ENCODE results near the gene AUTS2.

Gene AUTS2

DNA sequence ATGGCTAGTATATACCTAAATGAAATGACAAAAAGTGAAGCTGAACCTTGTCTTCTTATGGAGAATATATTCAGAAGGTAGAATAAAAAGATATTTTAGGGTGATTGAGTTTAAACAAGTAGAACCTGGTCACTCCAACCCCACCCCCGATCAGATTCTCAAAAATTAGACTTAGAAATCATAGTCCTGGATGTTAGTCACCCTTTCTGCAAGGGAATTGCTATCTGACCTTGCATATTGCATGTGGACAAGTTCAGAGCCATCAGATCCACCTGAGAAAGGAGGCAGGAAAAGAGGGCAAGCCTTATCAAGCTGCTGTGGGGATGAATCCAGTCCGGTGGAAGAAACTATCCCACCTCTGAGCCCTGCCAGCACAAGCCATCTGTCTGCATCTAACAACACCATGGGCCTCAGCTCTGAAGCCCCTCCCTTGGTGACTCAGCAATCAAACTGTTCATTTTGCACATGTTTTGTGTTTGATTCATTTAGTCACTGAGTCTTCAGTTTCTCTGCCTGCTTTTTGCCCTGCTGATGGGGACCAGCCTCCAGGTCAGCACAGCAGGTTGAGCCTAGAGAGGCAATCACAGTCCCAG is 727.3 kb downstream of the AUTS2 start:
- H3K4me3 ChIP-seq (ENCODE audit: insufficient read length, low read depth) = no peak overlapping the region
- no peaks in the 10 kb centered on the region for H3K27me3 ChIP-seq (ENCODE audit: insufficient read depth, insufficient read length)
- DNase-seq (ENCODE audit: low read depth, low spot score) = no peak
- H3K4me1 ChIP-seq (ENCODE audit: insufficient read depth, insufficient read length) = no peaks in the 10 kb centered on the region
- TF ChIP-seq SUZ12 (IDR thresholded peaks at IDR 0.05; ENCODE audit: extremely low read depth, insufficient read depth, insufficient read length) (no peak), YY1 (IDR thresholded peaks at IDR 0.05; ENCODE audit: insufficient read depth, insufficient read length) (no peak), ZNF274 (IDR thresholded peaks at IDR 0.05; ENCODE audit: low read depth, low read length) (no peak)
- no peak overlapping the region for H3K9ac ChIP-seq (ENCODE audit: insufficient read length, low read depth)
- no peaks in the 10 kb centered on the region for H3K9me3 ChIP-seq (ENCODE audit: insufficient read depth, low read length)
- no peaks in the 10 kb centered on the region for H3K36me3 ChIP-seq (ENCODE audit: insufficient read depth, insufficient read length, low read length)

DNA sequence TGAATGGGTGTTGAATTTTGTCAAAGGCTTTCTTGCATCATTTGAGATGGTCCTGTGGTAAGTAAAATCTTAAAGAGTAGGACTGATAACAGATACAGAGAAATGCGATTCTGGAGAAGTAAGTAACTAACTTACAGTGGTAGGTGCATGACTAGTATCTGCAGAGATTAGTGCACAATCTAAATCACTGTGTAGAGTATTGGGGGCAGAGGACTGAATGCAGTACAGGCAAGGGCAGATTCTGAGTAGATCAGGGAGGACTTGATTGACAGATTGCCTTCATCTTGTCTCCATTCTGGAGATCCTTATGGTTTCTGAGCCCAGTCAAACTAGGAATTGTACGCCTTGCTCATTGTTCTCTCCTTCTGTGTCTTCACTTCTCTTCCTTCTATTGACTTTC is 736.0 kb downstream of the AUTS2 start:
- no peak overlapping the region for H3K9ac ChIP-seq (ENCODE audit: insufficient read length, low read depth)

GRCh38 chr7:70334871-70335270 is 736.6 kb downstream of the AUTS2 start:
- no peaks in the 10 kb centered on the region for H3K9me3 ChIP-seq (ENCODE audit: insufficient read depth, low read length)
- H3K27me3 ChIP-seq (ENCODE audit: insufficient read depth, insufficient read length) = no peaks in the 10 kb centered on the region
- no peaks in the 10 kb centered on the region for H3K36me3 ChIP-seq (ENCODE audit: insufficient read depth, insufficient read length, low read length)
- H3K4me1 ChIP-seq (ENCODE audit: insufficient read depth, insufficient read length) = no peaks in the 10 kb centered on the region
- H3K9ac ChIP-seq (ENCODE audit: insufficient read length, low read depth) = no peak overlapping the region
- no peak overlapping the region for H3K4me3 ChIP-seq (ENCODE audit: insufficient read length, low read depth)
- DNase-seq (ENCODE audit: low read depth, low spot score) = no peak
- TF ChIP-seq SUZ12 (IDR thresholded peaks at IDR 0.05; ENCODE audit: extremely low read depth, insufficient read depth, insufficient read length) = no peak
- no peak for TF ChIP-seq ZNF274 (IDR thresholded peaks at IDR 0.05; ENCODE audit: low read depth, low read length)
- no peak for TF ChIP-seq YY1 (IDR thresholded peaks at IDR 0.05; ENCODE audit: insufficient read depth, insufficient read length)

More for the DNA sequence above, 736.0 kb downstream of the AUTS2 start:
- DNase-seq (ENCODE audit: low read depth, low spot score) = no peak
- no peak overlapping the region for H3K4me3 ChIP-seq (ENCODE audit: insufficient read length, low read depth)
- H3K4me1 ChIP-seq (ENCODE audit: insufficient read depth, insufficient read length) = no peaks in the 10 kb centered on the region
- no peaks in the 10 kb centered on the region for H3K36me3 ChIP-seq (ENCODE audit: insufficient read depth, insufficient read length, low read length)
- no peaks in the 10 kb centered on the region for H3K9me3 ChIP-seq (ENCODE audit: insufficient read depth, low read length)
- TF ChIP-seq ZNF274 (IDR thresholded peaks at IDR 0.05; ENCODE audit: low read depth, low read length) = no peak
- no peak for TF ChIP-seq YY1 (IDR thresholded peaks at IDR 0.05; ENCODE audit: insufficient read depth, insufficient read length)
- TF ChIP-seq SUZ12 (IDR thresholded peaks at IDR 0.05; ENCODE audit: extremely low read depth, insufficient read depth, insufficient read length) = no peak
- no peaks in the 10 kb centered on the region for H3K27me3 ChIP-seq (ENCODE audit: insufficient read depth, insufficient read length)

DNA sequence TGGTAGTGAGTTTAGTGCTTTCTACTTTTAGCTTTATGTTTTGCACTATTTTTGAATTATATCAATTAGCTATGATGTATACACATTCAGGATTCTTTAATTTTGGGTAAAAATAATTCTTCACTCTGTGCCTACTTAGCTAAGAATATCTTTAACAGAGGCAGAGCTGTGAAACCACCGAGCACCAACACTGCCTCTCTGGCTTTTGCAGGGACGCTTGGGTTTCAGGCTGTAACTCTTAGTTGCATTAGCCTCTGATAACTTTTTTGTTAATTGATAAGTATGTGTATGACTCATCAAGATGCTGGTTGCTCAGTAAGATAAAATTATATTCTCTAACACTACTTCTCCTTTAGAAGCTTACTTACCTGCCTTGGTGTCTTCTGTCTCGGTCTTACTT is 738.3 kb downstream of the AUTS2 start:
- H3K36me3 ChIP-seq (ENCODE audit: insufficient read depth, insufficient read length, low read length) = no peaks in the 10 kb centered on the region
- H3K4me1 ChIP-seq (ENCODE audit: insufficient read depth, insufficient read length) = no peaks in the 10 kb centered on the region
- TF ChIP-seq YY1 (IDR thresholded peaks at IDR 0.05; ENCODE audit: insufficient read depth, insufficient read length) = no peak
- no peak for TF ChIP-seq ZNF274 (IDR thresholded peaks at IDR 0.05; ENCODE audit: low read depth, low read length)
- TF ChIP-seq SUZ12 (IDR thresholded peaks at IDR 0.05; ENCODE audit: extremely low read depth, insufficient read depth, insufficient read length) = no peak
- no peaks in the 10 kb centered on the region for H3K27me3 ChIP-seq (ENCODE audit: insufficient read depth, insufficient read length)
- H3K9me3 ChIP-seq (ENCODE audit: insufficient read depth, low read length) = no peaks in the 10 kb centered on the region
- DNase-seq (ENCODE audit: low read depth, low spot score) = no peak
- no peak overlapping the region for H3K9ac ChIP-seq (ENCODE audit: insufficient read length, low read depth)
- H3K4me3 ChIP-seq (ENCODE audit: insufficient read length, low read depth) = no peak overlapping the region

DNA sequence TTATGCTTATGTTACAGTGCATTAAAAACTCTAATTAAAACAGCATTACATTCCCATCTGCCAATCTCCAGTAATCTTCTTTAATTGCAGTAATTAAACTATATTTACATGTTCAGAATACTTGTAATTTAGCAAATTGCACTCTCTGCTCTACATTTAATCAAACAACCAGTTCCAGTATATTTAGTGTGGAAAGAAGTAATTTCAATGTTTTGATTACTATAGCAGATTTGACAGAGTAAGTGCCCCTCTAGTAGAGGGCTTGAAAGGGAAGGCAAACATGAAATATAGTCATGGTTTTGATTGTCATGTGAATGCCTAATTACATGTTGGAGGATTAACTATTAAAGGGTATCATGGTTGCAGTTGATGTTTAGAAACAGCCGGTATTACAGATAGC is 739.7 kb downstream of the AUTS2 start:
- no peak for DNase-seq (ENCODE audit: low read depth, low spot score)
- no peak overlapping the region for H3K9ac ChIP-seq (ENCODE audit: insufficient read length, low read depth)
- TF ChIP-seq YY1 (IDR thresholded peaks at IDR 0.05; ENCODE audit: insufficient read depth, insufficient read length) = no peak
- TF ChIP-seq SUZ12 (IDR thresholded peaks at IDR 0.05; ENCODE audit: extremely low read depth, insufficient read depth, insufficient read length) = no peak
- TF ChIP-seq ZNF274 (IDR thresholded peaks at IDR 0.05; ENCODE audit: low read depth, low read length) = no peak
- H3K27me3 ChIP-seq (ENCODE audit: insufficient read depth, insufficient read length) = no peaks in the 10 kb centered on the region
- H3K36me3 ChIP-seq (ENCODE audit: insufficient read depth, insufficient read length, low read length) = no peaks in the 10 kb centered on the region
- H3K4me3 ChIP-seq (ENCODE audit: insufficient read length, low read depth) = no peak overlapping the region
- no peaks in the 10 kb centered on the region for H3K9me3 ChIP-seq (ENCODE audit: insufficient read depth, low read length)
- no peaks in the 10 kb centered on the region for H3K4me1 ChIP-seq (ENCODE audit: insufficient read depth, insufficient read length)

GRCh38 chr7:70340236-70340635 is 742.0 kb downstream of the AUTS2 start:
- Histone ChIP-seq H3K27me3 (ENCODE audit: insufficient read depth, insufficient read length) (no peaks in the 10 kb centered on the region), H3K9ac (ENCODE audit: insufficient read length, low read depth) (no peak overlapping the region), H3K36me3 (ENCODE audit: insufficient read depth, insufficient read length, low read length) (no peaks in the 10 kb centered on the region), H3K4me1 (ENCODE audit: insufficient read depth, insufficient read length) (no peaks in the 10 kb centered on the region), H3K4me3 (ENCODE audit: insufficient read length, low read depth) (no peak overlapping the region), H3K9me3 (ENCODE audit: insufficient read depth, low read length) (no peaks in the 10 kb centered on the region)
- no peak for TF ChIP-seq ZNF274 (IDR thresholded peaks at IDR 0.05; ENCODE audit: low read depth, low read length)
- no peak for TF ChIP-seq SUZ12 (IDR thresholded peaks at IDR 0.05; ENCODE audit: extremely low read depth, insufficient read depth, insufficient read length)
- TF ChIP-seq YY1 (IDR thresholded peaks at IDR 0.05; ENCODE audit: insufficient read depth, insufficient read length) = no peak
- no peak for DNase-seq (ENCODE audit: low read depth, low spot score)

GRCh38 chr7:70341446-70341845 is 743.2 kb downstream of the AUTS2 start:
- TF ChIP-seq YY1 (IDR thresholded peaks at IDR 0.05; ENCODE audit: insufficient read depth, insufficient read length) (no peak), SUZ12 (IDR thresholded peaks at IDR 0.05; ENCODE audit: extremely low read depth, insufficient read depth, insufficient read length) (no peak), ZNF274 (IDR thresholded peaks at IDR 0.05; ENCODE audit: low read depth, low read length) (no peak)
- Histone ChIP-seq H3K4me3 (ENCODE audit: insufficient read length, low read depth) (no peak overlapping the region), H3K9ac (ENCODE audit: insufficient read length, low read depth) (no peak overlapping the region), H3K36me3 (ENCODE audit: insufficient read depth, insufficient read length, low read length) (no peaks in the 10 kb centered on the region), H3K9me3 (ENCODE audit: insufficient read depth, low read length) (no peaks in the 10 kb centered on the region), H3K27me3 (ENCODE audit: insufficient read depth, insufficient read length) (no peaks in the 10 kb centered on the region), H3K4me1 (ENCODE audit: insufficient read depth, insufficient read length) (no peaks in the 10 kb centered on the region)
- DNase-seq (ENCODE audit: low read depth, low spot score) = no peak
